GM19467 (cell line): ENCODE measurements around the gene SCP2.

Experiments used
- ATAC-seq: cut with Tn5 transposase; IDR thresholded peaks from one replicate; pipeline ENCODE4 v1.9.1; 2021; ENCODE audit warnings: mild to moderate bottlenecking, moderate library complexity; ENCODE audit not compliant: unreplicated experiment

SCP2 gene

DNA sequence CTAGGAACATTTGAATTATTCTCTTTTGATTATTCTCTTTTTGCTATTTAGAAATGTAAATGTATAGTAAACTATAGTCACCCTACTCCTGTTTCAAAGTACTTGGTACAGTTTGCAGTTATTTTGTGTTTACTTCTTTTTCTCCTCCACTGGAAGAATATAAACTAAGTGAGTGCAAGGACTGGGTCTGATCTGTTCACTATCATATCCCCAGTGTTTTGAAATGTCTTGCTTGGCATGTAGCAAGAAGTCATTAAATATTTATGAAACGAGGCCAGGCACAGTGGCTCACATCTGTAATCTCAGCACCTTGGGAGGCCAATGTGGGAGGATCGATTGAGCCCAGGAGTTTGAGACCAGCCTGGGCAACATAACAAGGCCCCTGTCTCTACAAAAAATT is 99.2 kb downstream of the SCP2 start:
- no peak for ATAC-seq

DNA sequence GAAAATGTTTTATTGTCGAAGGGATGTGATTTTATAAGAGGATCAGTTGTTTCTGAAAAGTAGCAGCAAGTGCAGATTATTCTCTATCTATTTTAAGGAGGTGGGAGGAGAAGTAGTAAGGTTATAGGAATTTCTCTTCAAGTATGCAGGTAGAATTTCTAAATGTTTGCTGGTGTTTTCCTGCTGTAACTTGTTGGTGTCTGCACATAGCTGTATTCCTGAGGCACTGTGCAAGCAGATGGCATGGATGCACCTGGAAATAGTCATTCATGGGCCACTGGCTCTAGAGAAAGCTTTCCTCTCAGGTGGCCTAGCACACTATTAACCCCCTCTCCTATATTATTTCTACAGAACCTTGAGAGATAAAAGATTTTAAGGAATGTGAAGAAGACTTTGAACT is 104.7 kb downstream of the SCP2 start:
- no peak for ATAC-seq

DNA sequence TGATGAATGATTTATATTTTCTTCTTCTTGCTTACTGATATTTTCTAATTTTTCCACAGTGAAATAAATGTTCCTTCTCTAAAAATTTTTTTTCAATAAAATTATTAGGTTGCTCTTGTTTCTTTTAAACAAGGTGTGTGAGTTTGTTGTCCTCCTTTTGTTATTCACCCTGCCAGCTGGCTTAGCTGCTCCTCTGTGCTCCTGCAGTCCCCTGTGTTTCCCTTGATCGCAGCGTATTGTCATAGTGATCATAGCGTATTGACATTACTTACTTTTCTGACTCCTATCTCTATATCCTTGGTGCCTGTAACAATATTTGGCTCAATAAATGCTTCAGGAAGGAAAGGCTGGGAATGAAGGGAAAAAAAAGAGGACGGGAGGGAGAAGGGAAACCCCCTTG is 110.1 kb downstream of the SCP2 start:
- ATAC-seq = no peak

DNA sequence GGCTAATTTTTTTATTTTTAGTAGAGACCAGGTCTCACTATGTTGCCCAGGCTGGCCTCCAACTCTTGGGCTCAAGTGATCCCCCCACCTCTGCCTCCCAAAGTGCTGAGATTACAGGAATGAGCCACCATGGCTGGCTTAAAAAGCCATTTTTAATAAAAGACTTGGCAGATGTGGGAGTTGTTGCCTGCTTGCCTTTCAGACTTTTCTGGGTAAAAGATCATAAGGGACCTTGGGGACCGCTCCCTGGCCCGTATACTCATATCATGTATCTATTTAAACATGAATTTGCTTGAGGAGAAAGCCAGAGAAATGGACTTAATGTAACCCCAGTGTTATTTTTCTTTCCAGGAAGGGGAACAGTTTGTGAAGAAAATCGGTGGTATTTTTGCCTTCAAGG is 111.5 kb downstream of the SCP2 start:
- ATAC-seq = no peak

DNA sequence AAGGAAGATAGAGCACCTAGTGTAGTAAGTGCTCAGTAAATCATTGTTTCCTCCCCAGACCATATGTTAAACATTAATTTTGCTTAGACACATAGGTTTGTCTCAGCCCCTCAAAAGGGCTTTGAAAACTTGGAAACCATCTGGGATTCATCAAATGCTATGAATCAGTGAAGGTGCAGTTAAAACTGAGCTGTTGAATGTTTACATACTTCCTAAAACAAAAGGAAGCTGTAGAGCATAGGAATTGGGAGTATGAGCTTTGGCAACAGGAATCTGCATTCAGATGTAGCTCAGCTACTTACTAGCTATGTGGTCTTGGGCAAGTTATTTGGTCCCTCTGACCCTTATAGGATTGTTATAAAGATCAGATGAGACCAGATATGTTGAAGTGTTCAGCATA is 116.2 kb downstream of the SCP2 start:
- no peak for ATAC-seq

DNA sequence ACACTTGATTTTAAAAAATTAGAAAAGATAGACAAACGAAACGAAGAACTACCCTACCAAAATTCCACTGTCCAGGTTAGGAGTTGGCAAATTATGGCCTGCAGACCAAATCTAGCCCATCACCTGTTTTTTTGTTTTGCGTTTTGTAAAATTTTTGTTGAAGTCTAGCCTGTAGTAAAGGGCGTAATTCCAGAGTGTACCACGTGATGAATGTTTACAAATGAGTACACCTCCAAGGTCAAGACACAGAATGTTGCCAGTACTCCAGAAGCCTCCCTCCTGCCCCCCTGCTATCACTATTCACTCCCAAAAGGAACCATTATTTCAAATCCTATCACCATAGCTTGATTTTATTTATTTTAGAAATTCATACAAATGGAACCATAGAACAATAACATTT is 117.8 kb downstream of the SCP2 start:
- no peak for ATAC-seq

DNA sequence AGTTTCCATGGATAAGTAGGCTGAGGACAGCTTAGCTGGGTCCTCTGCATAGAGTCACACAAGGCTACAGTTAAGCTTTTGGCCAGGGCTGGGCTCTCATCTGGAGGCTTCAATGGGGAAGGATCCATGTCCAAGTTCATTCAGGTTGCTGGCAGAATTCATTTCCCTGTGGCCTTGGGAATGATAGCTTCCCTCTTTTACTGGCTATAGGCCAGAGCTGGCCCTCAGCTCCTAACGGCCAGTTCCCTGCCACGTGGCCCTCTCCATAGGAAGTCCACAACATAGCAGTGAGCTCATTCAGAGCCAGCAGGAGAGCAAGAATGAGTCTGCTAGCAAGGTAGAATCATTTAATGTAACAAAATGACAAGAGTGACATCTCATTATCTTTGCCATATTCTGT is 119.9 kb downstream of the SCP2 start:
- ATAC-seq = no peak

DNA sequence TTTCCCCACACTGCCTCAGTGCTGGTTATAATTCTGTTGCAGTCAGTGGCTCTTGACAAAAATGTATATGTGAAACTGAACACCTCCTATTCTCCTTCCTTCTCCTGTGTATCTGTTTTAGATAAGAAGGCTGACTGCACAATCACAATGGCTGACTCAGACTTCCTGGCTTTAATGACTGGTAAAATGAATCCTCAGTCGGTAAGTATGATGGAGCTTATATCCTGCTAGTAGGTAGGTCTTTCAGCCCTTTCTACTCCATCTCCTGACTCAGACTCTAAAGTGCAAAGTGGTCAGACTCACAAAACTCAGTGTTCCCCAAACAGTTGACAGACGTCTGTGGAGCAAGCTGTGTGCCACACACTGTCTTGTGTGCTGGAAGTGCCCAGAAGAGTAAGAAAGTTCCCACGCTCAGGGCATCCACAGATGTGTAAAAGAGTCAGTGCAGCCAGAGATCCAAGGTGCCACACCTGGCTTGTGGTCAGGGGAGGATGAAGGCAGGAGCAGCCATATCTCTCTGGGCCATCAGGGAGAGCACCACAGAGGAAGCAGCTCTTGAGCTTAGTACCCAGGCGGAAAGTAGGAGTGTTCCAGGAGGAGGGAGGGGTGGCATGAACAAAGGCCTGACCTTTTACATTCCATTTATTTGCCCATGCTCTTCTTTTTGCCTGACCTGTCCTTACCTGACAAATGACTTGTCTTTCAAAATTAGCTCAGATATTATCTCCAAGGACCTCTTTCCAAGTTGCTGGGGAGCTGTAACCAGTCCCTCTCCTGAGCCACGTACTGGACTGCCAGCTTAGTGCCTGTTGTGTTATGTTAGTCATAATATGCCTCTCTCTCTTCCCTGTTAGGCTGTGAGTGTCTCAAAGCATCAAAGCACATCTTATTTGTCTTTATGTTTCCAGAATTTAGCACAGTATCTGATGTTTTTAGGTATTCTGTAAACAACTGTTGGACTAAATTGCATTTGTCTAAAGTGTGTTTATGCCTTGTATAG is 121.0 kb downstream of the SCP2 start:
- ATAC-seq = no peak

DNA sequence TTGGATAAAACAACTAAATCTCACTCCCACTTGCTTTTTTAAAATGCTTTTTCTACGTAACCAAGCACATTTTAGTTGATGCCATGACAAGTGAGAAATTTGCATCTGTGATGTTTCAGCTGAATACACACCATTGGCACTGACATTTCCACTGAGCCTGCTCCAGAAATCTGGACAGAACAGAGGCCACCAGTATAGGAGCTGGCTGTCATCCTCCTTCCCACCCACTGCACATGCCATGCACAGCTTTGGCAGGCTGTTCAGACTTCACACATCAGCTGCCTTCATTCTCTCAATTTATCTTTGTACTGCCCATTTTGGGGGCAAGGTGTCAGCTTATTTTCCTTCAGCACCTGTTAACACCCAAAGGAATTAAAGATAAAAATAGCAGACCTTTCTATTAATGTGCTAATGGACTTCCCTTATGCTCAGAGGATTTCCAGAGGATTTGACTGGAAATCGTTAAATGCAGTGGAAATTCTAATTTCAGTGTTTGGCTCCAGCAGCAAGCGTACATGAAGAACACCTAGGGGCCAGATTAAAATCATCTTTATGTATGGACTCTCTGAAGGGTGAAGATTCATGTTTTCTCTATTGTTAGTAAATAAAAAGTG is 122.0 kb downstream of the SCP2 start:
- ATAC-seq = no peak

DNA sequence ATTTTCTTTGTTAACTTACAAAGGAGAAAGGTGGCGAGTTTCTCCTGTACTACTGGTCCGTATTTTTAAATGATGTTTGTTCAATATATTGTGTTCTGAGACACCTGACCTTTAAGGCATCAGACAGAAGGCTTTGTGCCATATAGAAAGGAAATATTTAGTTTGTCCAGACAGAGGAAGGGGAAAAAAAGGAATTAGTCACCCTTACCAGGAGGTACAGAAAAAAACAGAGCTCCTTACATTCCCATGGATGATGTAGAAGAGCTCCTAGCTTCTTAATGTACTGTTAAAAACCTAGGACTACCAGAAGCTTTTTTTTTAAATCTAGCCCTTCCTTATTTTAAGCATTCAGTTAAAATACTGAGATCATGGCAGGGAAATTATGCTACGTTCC is 122.5 kb downstream of the SCP2 start:
- ATAC-seq = no peak

DNA sequence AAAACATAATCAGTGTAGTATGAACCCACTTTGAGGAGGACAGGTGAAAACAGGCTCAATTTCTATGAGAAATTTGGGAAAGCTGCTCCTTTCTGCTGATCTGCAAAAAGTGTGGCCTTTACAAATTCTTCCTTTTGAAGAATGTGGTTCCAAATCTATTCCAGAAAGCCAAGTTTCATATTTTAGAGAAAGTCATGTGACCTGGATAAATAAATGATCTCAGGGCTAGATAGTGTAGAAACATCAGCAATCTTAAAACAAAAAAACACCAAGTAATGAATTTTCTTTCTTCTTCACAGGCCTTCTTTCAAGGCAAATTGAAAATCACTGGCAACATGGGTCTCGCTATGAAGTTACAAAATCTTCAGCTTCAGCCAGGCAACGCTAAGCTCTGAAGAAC is 123.2 kb downstream of the SCP2 start:
- no peak for ATAC-seq

DNA sequence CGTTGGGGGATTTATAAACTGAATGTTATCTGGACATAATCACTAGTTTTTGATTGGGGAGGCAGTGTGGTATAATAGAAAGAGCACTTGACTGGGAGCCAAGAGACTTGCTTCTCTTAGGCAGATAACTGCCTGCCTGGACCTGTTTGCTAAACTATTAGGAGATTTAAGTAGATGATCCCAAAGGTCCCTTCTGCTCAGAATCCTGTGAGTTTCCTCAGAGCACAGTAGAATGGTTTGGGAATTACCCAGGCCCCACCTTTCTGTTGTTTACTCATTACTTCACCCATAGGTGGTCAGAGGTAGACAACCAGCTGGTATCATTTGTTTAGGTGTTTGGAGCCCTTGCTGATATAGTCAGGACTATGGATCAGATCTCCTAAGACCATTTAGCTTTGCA is 124.6 kb downstream of the SCP2 start:
- ATAC-seq = no peak

DNA sequence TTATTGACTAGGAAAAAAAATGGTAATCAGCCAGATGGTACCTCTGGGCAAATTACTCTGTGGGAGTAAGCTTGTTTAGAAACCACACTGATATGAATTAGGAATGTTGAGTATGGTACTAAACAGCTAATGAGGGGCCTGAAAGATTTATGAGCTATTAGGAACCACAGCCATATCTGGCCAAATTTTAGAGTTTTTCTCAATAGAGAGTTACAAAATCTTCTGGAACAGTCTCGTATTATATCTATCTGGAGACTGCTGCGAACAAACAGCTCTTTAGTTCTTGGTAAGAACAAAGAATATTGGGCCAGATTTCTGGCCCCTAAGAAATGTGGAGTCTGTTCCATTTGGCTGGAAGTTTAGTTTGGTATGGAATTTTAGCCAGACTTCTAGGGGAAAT is 130.1 kb downstream of the SCP2 start:
- ATAC-seq = no peak

DNA sequence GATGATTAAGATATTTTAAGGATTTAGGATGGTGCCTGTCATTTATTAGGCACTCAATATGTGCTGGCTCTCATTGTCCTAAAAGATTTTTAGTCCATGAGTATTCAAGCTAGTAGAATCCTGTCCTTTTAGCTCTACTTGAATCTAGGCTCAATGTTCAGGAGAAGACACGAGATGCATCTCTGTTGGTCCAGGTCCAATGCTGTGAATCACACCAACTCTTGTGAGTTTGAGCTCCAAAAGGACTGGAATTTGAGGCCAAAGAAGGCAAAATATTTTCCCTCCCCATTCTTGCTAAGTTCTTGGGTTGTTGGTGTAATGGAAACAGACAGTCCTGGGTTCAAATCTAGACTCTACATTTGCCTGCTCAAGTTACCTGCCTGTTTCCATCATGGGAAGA is 133.5 kb downstream of the SCP2 start:
- ATAC-seq = no peak

DNA sequence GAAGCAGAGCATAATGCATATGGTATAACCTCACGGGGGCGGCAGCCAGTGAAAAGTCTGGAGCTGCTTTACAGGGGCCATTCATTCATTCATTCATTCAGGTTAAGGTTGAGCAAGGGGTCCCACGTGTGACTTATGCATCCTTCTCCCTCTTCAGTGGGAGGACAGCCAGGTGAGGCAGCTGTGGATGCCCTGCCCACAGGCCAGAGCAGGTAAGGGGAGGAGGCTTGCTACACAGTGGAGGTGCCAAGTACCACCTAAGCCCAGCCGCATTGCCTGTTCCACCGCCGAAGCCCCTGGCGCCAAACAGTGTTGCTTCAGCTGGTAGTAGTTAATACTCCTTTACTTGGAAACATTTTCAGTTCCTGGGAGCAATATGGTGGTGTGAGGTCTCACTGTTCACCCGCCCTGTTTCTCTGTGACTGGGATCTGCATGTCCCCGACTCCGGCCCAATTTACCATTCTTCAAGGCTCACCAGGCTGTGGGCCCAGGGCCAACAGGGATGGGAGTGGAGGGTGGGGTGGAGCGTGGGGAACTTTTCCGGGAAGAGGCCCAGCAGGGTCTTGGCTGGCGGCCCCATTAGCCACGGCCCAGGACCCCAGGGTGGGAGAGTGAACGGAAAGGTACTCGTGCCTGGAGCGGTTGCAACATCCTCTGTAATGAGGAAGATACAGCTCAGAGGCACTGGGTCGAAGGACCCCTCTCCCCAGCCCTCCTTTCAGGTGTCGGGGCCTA is 134.2 kb downstream of the SCP2 start:
- ATAC-seq = no peak

DNA sequence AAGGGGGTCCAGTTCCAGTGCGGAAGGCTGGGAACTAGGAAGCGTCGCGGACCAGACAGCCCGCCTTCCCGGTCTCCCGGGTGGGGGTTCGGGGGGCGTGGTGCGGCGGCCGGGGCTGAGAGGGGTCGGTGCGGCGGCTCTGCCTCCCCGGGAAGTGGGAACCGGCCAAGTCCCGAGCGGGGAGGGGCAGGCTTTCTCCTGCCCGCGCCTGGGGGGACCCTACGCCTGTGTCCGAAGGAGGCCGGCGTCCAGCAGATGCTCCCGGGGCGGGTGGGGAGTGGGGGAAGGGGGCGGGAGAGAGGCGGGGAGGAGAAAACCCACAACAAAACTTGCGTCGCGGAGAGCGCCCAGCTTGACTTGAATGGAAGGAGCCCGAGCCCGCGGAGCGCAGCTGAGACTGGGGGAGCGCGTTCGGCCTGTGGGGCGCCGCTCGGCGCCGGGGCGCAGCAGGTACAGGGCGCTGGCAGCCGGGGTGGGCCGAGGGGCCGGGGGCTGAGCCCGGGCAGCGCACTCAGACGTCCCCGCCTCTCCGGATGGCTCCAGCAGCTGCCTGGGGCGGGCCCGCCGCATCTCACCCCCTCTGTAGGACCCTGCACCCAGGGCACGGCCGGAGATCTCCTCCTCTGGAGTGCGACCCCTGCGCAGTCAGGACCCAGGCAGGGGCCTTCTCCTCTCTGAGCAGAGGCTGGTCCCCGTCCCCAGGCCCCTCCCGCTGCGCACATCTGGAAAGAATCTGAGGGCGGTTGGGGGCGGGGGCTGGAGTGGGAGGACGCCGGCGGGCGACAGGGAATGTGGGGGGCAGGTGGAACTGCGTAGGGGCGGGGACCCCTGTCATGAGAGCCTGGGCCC is 135.0 kb downstream of the SCP2 start, which contains the start of gene PODN:
PODN (plus strand) TSS at position 355 of the 849 bp plus-strand sequence. CDS start 7,643 bp downstream, outside the sequence.
- ATAC-seq = no peak

DNA sequence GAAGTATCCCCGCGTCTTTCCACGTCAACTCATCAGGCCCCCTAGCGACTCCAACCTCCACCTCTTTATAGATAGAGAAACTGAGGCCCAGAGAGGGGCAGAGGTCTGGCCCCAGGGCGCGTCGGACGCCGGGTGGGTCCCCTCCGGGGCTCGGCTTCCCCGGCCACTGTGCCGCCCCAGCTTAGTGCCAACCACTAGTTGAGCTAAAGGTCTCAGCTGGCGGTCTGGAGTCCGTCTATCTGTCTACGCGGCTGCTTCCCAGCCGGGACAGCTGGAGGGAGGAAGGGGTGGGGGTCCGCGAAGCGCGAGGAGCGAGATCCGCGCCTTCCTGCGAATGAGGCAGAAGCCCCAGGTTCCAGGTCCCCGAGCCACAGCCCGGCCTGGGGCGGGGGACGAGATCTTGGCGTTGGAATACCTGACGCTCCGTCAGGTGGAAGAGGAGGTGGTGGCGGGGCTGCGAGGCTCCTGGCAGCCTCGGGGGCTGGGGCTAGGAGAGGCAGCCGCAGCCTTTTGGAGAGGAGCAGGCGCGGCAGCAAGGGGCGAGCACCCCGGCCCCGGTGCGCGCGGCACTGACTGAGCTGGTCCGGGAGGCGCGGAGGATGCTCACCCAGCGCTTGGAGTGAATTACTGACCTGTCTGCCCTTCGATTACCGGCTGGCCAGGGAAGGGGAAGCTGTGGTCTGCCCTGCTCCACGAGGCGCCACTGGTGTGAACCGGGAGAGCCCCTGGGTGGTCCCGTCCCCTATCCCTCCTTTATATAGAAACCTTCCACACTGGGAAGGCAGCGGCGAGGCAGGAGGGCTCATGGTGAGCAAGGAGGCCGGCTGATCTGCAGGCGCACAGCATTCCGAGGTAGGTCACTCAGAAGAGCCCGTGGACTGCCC is 135.9 kb downstream of the SCP2 start:
- ATAC-seq = no peak

DNA sequence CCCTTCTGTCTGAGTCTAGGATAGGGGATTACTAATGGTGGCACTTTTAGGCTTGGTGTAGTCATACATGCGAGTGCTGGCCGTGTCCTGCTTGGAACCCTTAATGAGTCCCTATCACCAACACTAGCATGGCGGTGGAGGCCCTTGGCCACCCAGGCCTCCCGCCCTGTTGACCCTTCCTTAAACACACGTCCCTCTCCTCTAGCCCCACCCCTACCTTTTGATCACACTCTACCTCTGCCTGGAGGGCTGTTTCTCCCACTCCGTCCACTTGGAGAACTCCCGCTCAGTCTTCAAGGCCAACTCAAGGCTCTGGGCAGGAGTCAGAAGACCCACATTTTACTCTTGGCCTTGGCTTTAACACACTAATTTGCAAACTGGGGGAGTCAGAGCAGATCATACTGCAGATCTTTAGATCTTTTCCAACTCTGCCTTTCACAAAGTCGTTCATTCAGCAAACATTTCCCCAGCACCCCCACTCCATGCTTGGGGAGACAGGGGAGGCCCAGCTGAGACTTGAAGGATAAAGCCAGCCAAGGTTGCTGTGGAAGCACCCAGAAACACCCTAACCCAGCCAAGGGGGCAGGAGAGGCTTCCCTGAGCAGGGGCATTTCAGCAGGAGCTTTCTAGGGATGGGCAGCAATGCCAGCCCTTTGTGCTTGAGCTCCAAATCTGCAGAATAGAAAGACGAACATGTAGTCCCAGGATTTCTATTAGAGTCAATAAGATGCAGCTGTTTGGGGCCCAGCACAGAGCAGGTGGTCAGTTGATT is 136.9 kb downstream of the SCP2 start:
- ATAC-seq = no peak

DNA sequence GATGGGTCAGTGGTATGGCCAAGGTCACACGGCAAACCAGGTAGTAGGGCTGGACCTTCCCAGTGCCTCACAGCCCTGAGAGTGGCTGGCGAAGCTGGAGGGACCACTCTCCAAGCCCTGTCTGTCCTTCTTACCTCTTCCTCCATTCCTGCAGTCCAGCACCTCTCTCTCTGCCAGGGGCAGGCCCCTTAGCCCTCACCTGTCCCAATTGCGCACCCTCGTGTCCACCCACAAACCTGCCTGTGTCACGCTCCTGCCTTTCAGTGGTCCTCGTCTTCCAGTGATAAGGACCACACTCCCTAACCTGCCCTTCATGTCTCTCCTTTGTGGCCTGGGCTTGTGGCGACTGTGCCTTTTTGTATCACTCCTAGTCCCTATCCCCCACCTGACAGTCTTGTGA is 138.3 kb downstream of the SCP2 start:
- no peak for ATAC-seq
